GM12878 (cell line): ENCODE measurements around the gene ZNF701. TPM values are rescaled to one million over a fixed set of nuclear protein-coding genes. Genes with fewer than 3 reads are reported as not detected.

ENCODE experiments used
- BMI1 ChIP-seq: fragments of 450-650 bp; IDR thresholded peaks from 2 replicates; pipeline ENCODE4 v1.6.1; 2016; ENCODE audit warnings: mild to moderate bottlenecking, moderate library complexity, borderline replicate concordance
- ELK1 ChIP-seq: IDR thresholded peaks from 2 replicates; pipeline ENCODE4 v1.6.1; 2012; ENCODE audit warnings: low read depth, low read length, improper control_type of control experiment
- HCFC1 ChIP-seq: fragments of 150-350 bp; IDR thresholded peaks from 2 replicates; pipeline ENCODE4 v1.6.1; 2014; ENCODE audit warnings: low read length
- HDGF ChIP-seq: fragments of 450-650 bp; IDR thresholded peaks from 2 replicates; pipeline ENCODE4 v1.6.1; 2016; ENCODE audit warnings: antibody characterized with exemption
- LARP7 ChIP-seq: fragments of 450-650 bp; IDR thresholded peaks from 2 replicates; pipeline ENCODE4 v1.6.1; 2017; ENCODE audit warnings: mild to moderate bottlenecking
- MTA2 ChIP-seq: fragments of 450-650 bp; IDR thresholded peaks from 2 replicates; pipeline ENCODE4 v1.6.1; 2016; ENCODE audit warnings: low read depth, mild to moderate bottlenecking, moderate library complexity
- NFYA ChIP-seq: IDR thresholded peaks from 2 replicates; pipeline ENCODE4 v1.6.1; 2011; ENCODE audit warnings: low read depth, mild to moderate bottlenecking, low read length, improper control_type of control experiment, borderline replicate concordance
- NRF1 ChIP-seq: conservative IDR thresholded peaks from 2 replicates; pipeline ENCODE4 v1.6.1; 2011; ENCODE audit warnings: mild to moderate bottlenecking, low read depth, low read length, improper control_type of control experiment
- POLR2A ChIP-seq: IDR thresholded peaks from 2 replicates; pipeline ENCODE4 v1.6.1; 2011; ENCODE audit warnings: low read depth, mild to moderate bottlenecking, low read length
- POU2F2 ChIP-seq: IDR thresholded peaks from 3 replicates; pipeline ENCODE4 v1.6.1; 2011; ENCODE audit warnings: low read depth, mild to moderate bottlenecking, low read length, borderline replicate concordance
- RELB ChIP-seq: fragments of 450-650 bp; IDR thresholded peaks from 2 replicates; pipeline ENCODE4 v1.6.1; 2017; ENCODE audit warnings: low read depth, mild to moderate bottlenecking, moderate library complexity
- RUNX3 ChIP-seq: IDR thresholded peaks from 2 replicates; pipeline ENCODE4 v1.6.1; 2012; ENCODE audit warnings: low read length, inconsistent platforms
- SPI1 ChIP-seq: IDR thresholded peaks from 2 replicates; pipeline ENCODE4 v1.6.1; 2011; ENCODE audit warnings: low read depth, mild to moderate bottlenecking, low read length, moderate library complexity, borderline replicate concordance; ENCODE audit not compliant: insufficient read depth
- SRF ChIP-seq, 2 experiments: IDR thresholded peaks; 2 replicates each; pipeline ENCODE4 v1.6.1; 2011; ENCODE audit warnings: low read depth in 2 of 2, low read length in 2 of 2, mild to moderate bottlenecking in 1 of 2, moderate library complexity in 1 of 2
- STAT3 ChIP-seq: IDR thresholded peaks from 2 replicates; pipeline ENCODE4 v1.6.1; 2011; ENCODE audit warnings: low read depth, low read length, improper control_type of control experiment
- ZBTB33 ChIP-seq: fragments of 450-650 bp; IDR thresholded peaks from 2 replicates; pipeline ENCODE4 v1.6.1; 2017; ENCODE audit warnings: mild to moderate bottlenecking
- ZSCAN29 ChIP-seq: fragments of 450-650 bp; IDR thresholded peaks from 2 replicates; pipeline ENCODE4 v1.6.1; 2017; ENCODE audit warnings: mild to moderate bottlenecking, moderate library complexity
- polyA plus RNA-seq, 11 experiments: library from polyadenylated mRNA; depleted of rRNA in 4 of 11; unstranded in 6 of 11; stranded (reverse) in 5 of 11; fragments of >200 nt; fragmentation: Nextera tagmentation in 4 of 11; fragmentation: Illumina TruSeq in 1 of 11; extraction: Ambion mirVana in 4 of 11; extraction: Trizol in 1 of 11; gene quantifications; 1 replicate in 1 of 11; 2 replicates in 10 of 11; pipeline versions ENCODE4 v1.2.1 to v1.2.3, GENCODE V29; 2011 to 2016; ENCODE audit warnings: inconsistent platforms in 2 of 11, missing spikeins in 2 of 11, low read depth in 1 of 11
- total RNA-seq, 4 experiments: library from RNA; depleted of rRNA in 3 of 4; stranded (reverse); fragments of >200 nt in 3 of 4; fragmentation: Illumina TruSeq in 1 of 4; extraction: Trizol in 1 of 4; gene quantifications; 2 replicates each; pipeline versions ENCODE4 v1.2.1 to v1.2.3, GENCODE V29; 2013 to 2021
- TF ChIP-seq, protein P1 (sequence below): fragments of 450-650 bp; conservative IDR thresholded peaks from 2 replicates; pipeline ENCODE4 v1.6.1; 2017; ENCODE audit warnings: mild to moderate bottlenecking, moderate library complexity
- TF ChIP-seq, protein P2 (sequence below): fragments of 150-350 bp; IDR thresholded peaks from 2 replicates; pipeline ENCODE4 v1.6.1; 2014; ENCODE audit warnings: mild to moderate bottlenecking, low read depth, low read length
- TF ChIP-seq, protein P3 (sequence below): IDR thresholded peaks from 2 replicates; pipeline ENCODE4 v1.6.1; 2012; ENCODE audit warnings: low read depth, low read length, improper control_type of control experiment

The ZNF701 gene
- total and polyA plus RNA-seq, 10 of the 15 experiments (the other 5 are each of a cell fraction or from before 2014, with no cell fraction given) = 3.1 to 18.1 (median 8.0) TPM

DNA sequence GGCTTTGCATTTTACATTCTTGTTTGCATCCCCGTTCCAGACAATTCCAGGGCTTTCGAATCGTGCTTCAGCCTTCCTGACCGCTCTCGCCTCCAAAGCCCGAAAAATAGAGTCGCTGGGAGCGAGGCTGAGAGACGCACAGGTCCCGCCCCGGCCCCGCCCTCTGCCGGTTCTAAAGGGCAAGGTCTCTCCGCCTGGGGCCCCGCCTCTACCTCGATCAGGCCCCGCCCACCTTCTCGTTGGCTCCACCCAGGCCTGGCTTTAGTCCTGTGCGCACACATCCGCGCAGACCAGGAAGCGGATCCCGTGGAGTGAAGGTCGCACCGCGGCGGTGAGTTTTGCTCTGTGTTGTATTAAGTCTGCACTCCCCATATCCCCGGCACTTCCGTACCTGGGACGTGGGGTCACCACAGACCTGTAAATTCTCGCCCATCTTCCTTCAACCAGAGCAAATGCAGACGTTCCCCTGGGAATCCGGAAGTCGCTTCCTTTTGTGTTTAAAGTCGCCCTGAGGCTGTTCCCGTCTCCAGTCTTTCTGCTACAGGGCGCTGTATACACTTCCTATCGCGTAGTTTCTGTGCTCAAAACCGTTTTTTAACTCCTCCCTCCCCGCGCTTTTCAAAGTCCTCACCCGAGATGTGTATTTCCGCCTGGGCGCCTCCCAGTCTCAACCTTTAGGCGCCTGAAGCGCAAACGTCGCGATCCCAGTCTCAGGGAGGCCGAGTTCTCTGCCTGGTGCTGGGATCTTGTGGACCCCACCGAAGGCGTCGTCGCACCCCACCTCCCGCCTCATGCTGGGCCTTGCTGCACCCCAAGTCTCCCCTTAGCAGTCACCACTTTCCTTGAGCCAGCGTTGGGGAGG is at the start of gene ZNF701 (continued):
- TF ChIP-seq RELB = peak; percentile 39; the same call in 1 of the 2 replicates
- TF ChIP-seq ELK1 = peak; percentile 79
- peak; percentile 50; the same call in 1 of the 2 replicates for TF ChIP-seq LARP7
- no peak for TF ChIP-seq BMI1
- TF ChIP-seq NFYA = no peak
- peak; percentile 93 for TF ChIP-seq POLR2A
- TF ChIP-seq POU2F2 = 0 out of 3 replicates have a peak, but pooled peaks have one; percentile 45
- TF ChIP-seq SRF (IDR thresholded peaks at IDR 0.05; ENCODE audit: low read depth in 2 of 2, low read length in 2 of 2) = peak; percentile 55 to 85
- TF ChIP-seq, protein P1, sequence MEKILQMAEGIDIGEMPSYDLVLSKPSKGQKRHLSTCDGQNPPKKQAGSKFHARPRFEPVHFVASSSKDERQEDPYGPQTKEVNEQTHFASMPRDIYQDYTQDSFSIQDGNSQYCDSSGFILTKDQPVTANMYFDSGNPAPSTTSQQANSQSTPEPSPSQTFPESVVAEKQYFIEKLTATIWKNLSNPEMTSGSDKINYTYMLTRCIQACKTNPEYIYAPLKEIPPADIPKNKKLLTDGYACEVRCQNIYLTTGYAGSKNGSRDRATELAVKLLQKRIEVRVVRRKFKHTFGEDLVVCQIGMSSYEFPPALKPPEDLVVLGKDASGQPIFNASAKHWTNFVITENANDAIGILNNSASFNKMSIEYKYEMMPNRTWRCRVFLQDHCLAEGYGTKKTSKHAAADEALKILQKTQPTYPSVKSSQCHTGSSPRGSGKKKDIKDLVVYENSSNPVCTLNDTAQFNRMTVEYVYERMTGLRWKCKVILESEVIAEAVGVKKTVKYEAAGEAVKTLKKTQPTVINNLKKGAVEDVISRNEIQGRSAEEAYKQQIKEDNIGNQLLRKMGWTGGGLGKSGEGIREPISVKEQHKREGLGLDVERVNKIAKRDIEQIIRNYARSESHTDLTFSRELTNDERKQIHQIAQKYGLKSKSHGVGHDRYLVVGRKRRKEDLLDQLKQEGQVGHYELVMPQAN = peak; percentile 98
- TF ChIP-seq HDGF = 0 out of 2 replicates have a peak, but pooled peaks have one; percentile 39
- TF ChIP-seq ZBTB33 = no peak
- TF ChIP-seq HCFC1 = peak; percentile 22; the same call in 1 of the 2 replicates
- TF ChIP-seq MTA2 = no peak
- TF ChIP-seq SPI1 = peak; percentile 24; the same call in 1 of the 2 replicates
- 0 out of 2 replicates have a peak, but pooled peaks have one; percentile 21 for TF ChIP-seq RUNX3
- TF ChIP-seq, protein P2, sequence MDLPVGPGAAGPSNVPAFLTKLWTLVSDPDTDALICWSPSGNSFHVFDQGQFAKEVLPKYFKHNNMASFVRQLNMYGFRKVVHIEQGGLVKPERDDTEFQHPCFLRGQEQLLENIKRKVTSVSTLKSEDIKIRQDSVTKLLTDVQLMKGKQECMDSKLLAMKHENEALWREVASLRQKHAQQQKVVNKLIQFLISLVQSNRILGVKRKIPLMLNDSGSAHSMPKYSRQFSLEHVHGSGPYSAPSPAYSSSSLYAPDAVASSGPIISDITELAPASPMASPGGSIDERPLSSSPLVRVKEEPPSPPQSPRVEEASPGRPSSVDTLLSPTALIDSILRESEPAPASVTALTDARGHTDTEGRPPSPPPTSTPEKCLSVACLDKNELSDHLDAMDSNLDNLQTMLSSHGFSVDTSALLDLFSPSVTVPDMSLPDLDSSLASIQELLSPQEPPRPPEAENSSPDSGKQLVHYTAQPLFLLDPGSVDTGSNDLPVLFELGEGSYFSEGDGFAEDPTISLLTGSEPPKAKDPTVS = no peak
- TF ChIP-seq ZSCAN29 = 0 out of 2 replicates have a peak, but pooled peaks have one; percentile 28
- TF ChIP-seq NRF1 = peak; percentile 77
- no peak for TF ChIP-seq STAT3
- TF ChIP-seq, protein P3, sequence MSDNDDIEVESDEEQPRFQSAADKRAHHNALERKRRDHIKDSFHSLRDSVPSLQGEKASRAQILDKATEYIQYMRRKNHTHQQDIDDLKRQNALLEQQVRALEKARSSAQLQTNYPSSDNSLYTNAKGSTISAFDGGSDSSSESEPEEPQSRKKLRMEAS = peak; percentile 21; the same call in 1 of the 2 replicates
